Measurements from ENCODE around the gene PTGIS.

The PTGIS gene

DNA sequence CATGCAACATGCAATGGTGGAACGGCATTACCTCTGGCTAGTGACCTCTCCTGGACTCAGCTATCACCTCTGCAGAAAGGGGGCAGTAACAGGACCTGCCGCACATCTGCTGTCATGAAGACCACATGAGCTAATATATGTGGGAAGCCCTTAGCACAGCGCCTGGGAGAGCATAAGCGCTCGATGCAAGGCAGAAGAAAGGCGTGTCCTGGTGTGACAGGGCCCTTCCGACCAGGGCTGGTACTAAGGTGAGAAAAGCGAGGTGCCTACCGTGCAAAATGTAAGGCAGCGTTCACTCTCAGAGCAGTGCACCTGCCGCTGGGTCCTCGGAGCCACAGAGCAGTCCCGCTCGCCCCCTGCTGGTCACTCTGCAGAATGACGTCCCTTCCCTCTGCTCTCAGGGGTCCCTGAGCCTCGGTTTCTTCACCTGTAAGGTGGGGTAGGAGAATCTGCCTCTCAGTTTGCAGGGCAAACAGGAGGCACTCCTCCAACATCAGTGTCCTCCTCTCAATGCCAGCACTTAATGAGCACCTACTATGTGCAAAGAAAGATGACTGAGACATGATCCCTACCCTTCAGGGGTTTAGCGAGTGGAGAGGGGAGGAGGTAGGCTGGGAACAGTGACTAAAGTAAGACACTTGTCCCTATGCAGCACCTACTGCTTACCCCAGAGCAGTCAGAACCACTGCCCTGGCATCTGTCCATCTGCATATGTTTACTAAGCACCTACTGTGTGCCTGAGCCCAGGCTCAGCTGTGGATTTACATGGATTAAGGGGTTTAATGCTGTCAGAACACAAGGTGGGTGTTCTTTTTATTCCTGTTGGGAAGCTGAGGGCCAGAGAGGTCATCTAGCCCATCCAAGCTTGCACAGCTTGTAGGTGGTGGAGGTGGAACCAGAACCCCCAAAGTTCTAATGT is 41.1 kb upstream of the PTGIS start:
- Histone ChIP-seq H3K36me3 (ENCODE audit: control insufficient read depth in 2 of 2, insufficient read depth in 2 of 2, low read length in 2 of 2) (no peaks in the 10 kb centered on the region), H3K27me3 (ENCODE audit: control insufficient read depth in 1 of 2, insufficient read depth in 2 of 2, low read length in 2 of 2) (peaks cover 14 to 16% of the 10 kb centered on the region in 2 donors), H3K27ac (ENCODE audit: low read length) (no peak overlapping the region), H3K4me3 (ENCODE audit: low read length in 2 of 2) (peak overlapping the region in 1 of 2 donors; percentile 55), H3K4me1 (ENCODE audit: control insufficient read depth, insufficient read depth, low read length) (peaks cover 22% of the 10 kb centered on the region), H3K9me3 (ENCODE audit: control insufficient read depth in 2 of 2, low read length in 2 of 2) (no peaks in the 10 kb centered on the region), H3K9ac (ENCODE audit: low read length in 2 of 2) (no peak overlapping the region)

DNA sequence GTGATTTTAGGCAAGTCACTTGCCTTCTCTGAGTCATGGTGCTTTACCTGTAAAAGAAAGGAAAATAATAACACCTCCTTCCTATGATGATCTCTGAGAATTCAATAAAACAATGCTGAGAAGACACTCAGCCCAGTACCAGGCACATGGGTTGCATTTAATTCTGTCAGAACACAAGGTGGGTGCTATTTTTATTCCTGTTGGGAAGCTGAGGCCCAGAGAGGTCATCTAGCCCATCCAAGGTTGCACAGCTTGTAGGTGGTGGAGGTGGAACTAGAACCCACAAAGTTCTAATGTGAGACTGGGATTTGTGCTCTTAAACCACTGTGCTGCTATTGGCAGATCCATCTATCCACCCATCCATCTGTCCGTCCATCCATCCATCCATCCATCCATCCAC is 39.6 kb upstream of the PTGIS start:
- Histone ChIP-seq H3K27me3 (ENCODE audit: control insufficient read depth in 1 of 2, insufficient read depth in 2 of 2, low read length in 2 of 2) (peaks cover 14 to 16% of the 10 kb centered on the region in 2 donors), H3K9me3 (ENCODE audit: control insufficient read depth in 2 of 2, low read length in 2 of 2) (no peaks in the 10 kb centered on the region), H3K4me3 (ENCODE audit: low read length in 2 of 2) (no peak overlapping the region), H3K9ac (ENCODE audit: low read length in 2 of 2) (no peak overlapping the region), H3K36me3 (ENCODE audit: control insufficient read depth in 2 of 2, insufficient read depth in 2 of 2, low read length in 2 of 2) (no peaks in the 10 kb centered on the region), H3K27ac (ENCODE audit: low read length) (no peak overlapping the region), H3K4me1 (ENCODE audit: control insufficient read depth, insufficient read depth, low read length) (peaks cover 22% of the 10 kb centered on the region)

DNA sequence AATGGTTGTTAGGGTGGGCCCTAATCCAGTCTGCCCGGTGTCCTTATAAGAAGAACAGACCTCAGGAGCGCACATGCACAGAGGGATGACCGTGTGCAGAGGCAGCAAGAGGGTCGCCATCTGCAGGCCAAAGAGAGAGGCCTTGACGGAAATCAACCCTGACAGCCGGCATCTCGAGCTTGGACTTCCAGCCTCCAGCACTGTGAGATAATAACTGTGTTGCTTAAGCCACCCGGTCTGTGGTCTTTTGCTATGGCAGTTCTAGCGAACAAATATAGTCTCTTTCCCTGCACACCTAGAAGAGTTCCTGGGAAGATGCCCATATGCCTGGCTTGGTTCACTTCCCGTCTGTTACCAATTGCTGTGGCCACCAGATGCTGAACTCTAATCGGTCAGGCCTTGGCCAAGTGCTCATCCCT is 35.3 kb upstream of the PTGIS start:
- H3K36me3 ChIP-seq (ENCODE audit: control insufficient read depth in 2 of 2, insufficient read depth in 2 of 2, low read length in 2 of 2) = no peaks in the 10 kb centered on the region
- no peak overlapping the region for H3K9ac ChIP-seq (ENCODE audit: low read length in 2 of 2)
- no peak overlapping the region for H3K4me3 ChIP-seq (ENCODE audit: low read length in 2 of 2)
- H3K4me1 ChIP-seq (ENCODE audit: control insufficient read depth, insufficient read depth, low read length) = peaks cover 5% of the 10 kb centered on the region
- no peaks in the 10 kb centered on the region for H3K9me3 ChIP-seq (ENCODE audit: control insufficient read depth in 2 of 2, low read length in 2 of 2)
- no peak overlapping the region for H3K27ac ChIP-seq (ENCODE audit: low read length)
- peaks cover 3 to 8% of the 10 kb centered on the region in 2 donors for H3K27me3 ChIP-seq (ENCODE audit: control insufficient read depth in 1 of 2, insufficient read depth in 2 of 2, low read length in 2 of 2)

- Histone ChIP-seq H3K27ac (ENCODE audit: low read length) (no peak overlapping the region), H3K36me3 (ENCODE audit: control insufficient read depth in 2 of 2, insufficient read depth in 2 of 2, low read length in 2 of 2) (no peaks in the 10 kb centered on the region)
Observed at GRCh38 chr20:49602345-49603208, 34.6 kb upstream of the PTGIS start.

DNA sequence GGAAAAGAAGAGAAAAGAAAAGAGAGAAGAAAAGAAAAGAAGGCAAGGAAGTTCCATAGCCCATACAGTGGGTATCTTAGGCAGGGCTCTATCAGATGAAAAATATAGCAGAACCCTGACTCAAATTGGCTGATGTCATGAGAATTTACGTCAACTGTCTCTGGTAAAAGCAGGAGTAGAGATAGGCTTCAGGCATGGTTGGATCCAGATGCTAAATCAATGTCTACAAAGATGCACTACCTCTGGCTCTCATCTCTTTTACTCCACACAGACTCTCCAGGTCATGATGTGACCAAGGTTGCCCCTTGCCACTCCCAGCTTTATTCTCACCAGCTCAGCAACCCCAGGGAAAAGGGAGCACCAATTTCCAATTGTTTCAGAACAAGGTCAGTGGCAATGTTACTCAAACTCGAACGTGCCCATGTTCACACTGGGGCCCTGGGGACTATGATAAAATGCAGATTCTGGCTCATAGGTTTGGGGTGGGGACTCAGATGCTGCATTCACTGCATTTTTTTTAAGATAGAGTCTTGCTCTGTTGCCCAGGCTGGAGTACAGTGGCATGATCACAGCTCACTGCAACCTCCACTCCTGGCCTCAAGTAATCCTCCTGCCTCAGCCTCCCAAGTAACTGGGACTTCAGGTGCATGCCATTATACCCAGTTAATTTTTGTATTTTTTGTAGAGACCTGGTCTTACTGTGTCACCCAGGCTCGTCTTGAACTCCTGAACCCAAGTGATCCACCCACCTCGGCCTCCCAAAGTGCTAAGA is 33.4 kb upstream of the PTGIS start:
- Histone ChIP-seq H3K9me3 (ENCODE audit: control insufficient read depth in 2 of 2, low read length in 2 of 2) (no peaks in the 10 kb centered on the region), H3K27me3 (ENCODE audit: control insufficient read depth in 1 of 2, insufficient read depth in 2 of 2, low read length in 2 of 2) (no peaks in the 10 kb centered on the region), H3K9ac (ENCODE audit: low read length in 2 of 2) (no peak overlapping the region), H3K4me1 (ENCODE audit: control insufficient read depth, insufficient read depth, low read length) (peaks cover 5% of the 10 kb centered on the region), H3K4me3 (ENCODE audit: low read length in 2 of 2) (no peak overlapping the region), H3K27ac (ENCODE audit: low read length) (no peak overlapping the region), H3K36me3 (ENCODE audit: control insufficient read depth in 2 of 2, insufficient read depth in 2 of 2, low read length in 2 of 2) (no peaks in the 10 kb centered on the region)

More at GRCh38 chr20:49602345-49603208, 34.6 kb upstream of the PTGIS start:
- Histone ChIP-seq H3K27me3 (ENCODE audit: control insufficient read depth in 1 of 2, insufficient read depth in 2 of 2, low read length in 2 of 2) (peaks cover 0 to 2% of the 10 kb centered on the region in 2 donors), H3K9ac (ENCODE audit: low read length in 2 of 2) (no peak overlapping the region), H3K4me3 (ENCODE audit: low read length in 2 of 2) (no peak overlapping the region), H3K4me1 (ENCODE audit: control insufficient read depth, insufficient read depth, low read length) (peaks cover 5% of the 10 kb centered on the region), H3K9me3 (ENCODE audit: control insufficient read depth in 2 of 2, low read length in 2 of 2) (no peaks in the 10 kb centered on the region)

DNA sequence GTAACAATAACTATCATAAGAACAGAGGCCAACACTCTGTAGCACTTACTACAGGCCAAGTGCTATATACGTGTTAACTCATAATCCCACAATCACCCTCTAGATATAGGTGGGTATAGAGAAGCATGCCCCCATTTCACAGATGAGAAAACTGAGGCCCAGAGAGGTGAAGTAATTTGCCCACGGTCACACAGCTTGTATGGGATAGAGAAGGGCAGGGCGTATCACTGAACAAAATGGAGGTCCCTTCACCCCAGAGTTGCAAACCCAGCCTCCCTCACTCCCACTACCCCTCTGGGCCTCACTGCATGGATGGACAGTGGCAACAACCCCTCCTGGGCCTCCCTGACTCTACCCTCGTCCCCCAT is 31.8 kb upstream of the PTGIS start:
- Histone ChIP-seq H3K4me3 (ENCODE audit: low read length in 2 of 2) (no peak overlapping the region), H3K36me3 (ENCODE audit: control insufficient read depth in 2 of 2, insufficient read depth in 2 of 2, low read length in 2 of 2) (no peaks in the 10 kb centered on the region), H3K9ac (ENCODE audit: low read length in 2 of 2) (no peak overlapping the region), H3K27me3 (ENCODE audit: control insufficient read depth in 1 of 2, insufficient read depth in 2 of 2, low read length in 2 of 2) (no peaks in the 10 kb centered on the region), H3K9me3 (ENCODE audit: control insufficient read depth in 2 of 2, low read length in 2 of 2) (no peaks in the 10 kb centered on the region), H3K4me1 (ENCODE audit: control insufficient read depth, insufficient read depth, low read length) (peaks cover 9% of the 10 kb centered on the region), H3K27ac (ENCODE audit: low read length) (no peak overlapping the region)

- Histone ChIP-seq H3K9ac (ENCODE audit: low read length in 2 of 2) (no peak overlapping the region), H3K4me1 (ENCODE audit: control insufficient read depth, insufficient read depth, low read length) (peaks cover 9% of the 10 kb centered on the region), H3K27me3 (ENCODE audit: control insufficient read depth in 1 of 2, insufficient read depth in 2 of 2, low read length in 2 of 2) (no peaks in the 10 kb centered on the region), H3K4me3 (ENCODE audit: low read length in 2 of 2) (no peak overlapping the region), H3K36me3 (ENCODE audit: control insufficient read depth in 2 of 2, insufficient read depth in 2 of 2, low read length in 2 of 2) (no peaks in the 10 kb centered on the region), H3K27ac (ENCODE audit: low read length) (no peak overlapping the region), H3K9me3 (ENCODE audit: control insufficient read depth in 2 of 2, low read length in 2 of 2) (no peaks in the 10 kb centered on the region)
Observed at GRCh38 chr20:49597825-49598395, 30.0 kb upstream of the PTGIS start.

- no peaks in the 10 kb centered on the region for H3K9me3 ChIP-seq (ENCODE audit: control insufficient read depth in 2 of 2, low read length in 2 of 2)
- H3K4me3 ChIP-seq (ENCODE audit: low read length in 2 of 2) = no peak overlapping the region
- H3K9ac ChIP-seq (ENCODE audit: low read length in 2 of 2) = no peak overlapping the region
- H3K36me3 ChIP-seq (ENCODE audit: control insufficient read depth in 2 of 2, insufficient read depth in 2 of 2, low read length in 2 of 2) = no peaks in the 10 kb centered on the region
- H3K27ac ChIP-seq (ENCODE audit: low read length) = no peak overlapping the region
- H3K27me3 ChIP-seq (ENCODE audit: control insufficient read depth in 1 of 2, insufficient read depth in 2 of 2, low read length in 2 of 2) = no peaks in the 10 kb centered on the region
- H3K4me1 ChIP-seq (ENCODE audit: control insufficient read depth, insufficient read depth, low read length) = peaks cover 11% of the 10 kb centered on the region
Observed at GRCh38 chr20:49595811-49596561, 28.0 kb upstream of the PTGIS start.

- H3K27me3 ChIP-seq (ENCODE audit: control insufficient read depth in 1 of 2, insufficient read depth in 2 of 2, low read length in 2 of 2) = no peaks in the 10 kb centered on the region
- H3K36me3 ChIP-seq (ENCODE audit: control insufficient read depth in 2 of 2, insufficient read depth in 2 of 2, low read length in 2 of 2) = no peaks in the 10 kb centered on the region
- H3K9me3 ChIP-seq (ENCODE audit: control insufficient read depth in 2 of 2, low read length in 2 of 2) = no peaks in the 10 kb centered on the region
- no peak overlapping the region for H3K27ac ChIP-seq (ENCODE audit: low read length)
- no peak overlapping the region for H3K4me3 ChIP-seq (ENCODE audit: low read length in 2 of 2)
- no peak overlapping the region for H3K9ac ChIP-seq (ENCODE audit: low read length in 2 of 2)
- peaks cover 11% of the 10 kb centered on the region for H3K4me1 ChIP-seq (ENCODE audit: control insufficient read depth, insufficient read depth, low read length)
Observed at GRCh38 chr20:49595346-49595745, 27.4 kb upstream of the PTGIS start.
